Peyer's patch (tissue), 4 donors: Measurements from ENCODE around the gene PGM2.

Experiments used
- POLR2A ChIP-seq, 2 donors: fragments of 450-650 bp; IDR thresholded peaks; one replicate each; pipeline ENCODE4 v1.5.1; 2017; ENCODE audit warnings: antibody characterized with exemption in 2 of 2, mild to moderate bottlenecking in 2 of 2, moderate library complexity in 2 of 2
- TF ChIP-seq, protein P1 (sequence below), 6 experiments: fragments of 450-650 bp in 4 of 6; fragments of 200-600 bp in 2 of 6; sonication (generic) in 1 of 6; IDR thresholded peaks; one replicate each; pipeline ENCODE4 v1.5.1; 2017 to 2019; ENCODE audit warnings: antibody characterized with exemption in 6 of 6, mild to moderate bottlenecking in 3 of 6, moderate library complexity in 1 of 6

DNA sequence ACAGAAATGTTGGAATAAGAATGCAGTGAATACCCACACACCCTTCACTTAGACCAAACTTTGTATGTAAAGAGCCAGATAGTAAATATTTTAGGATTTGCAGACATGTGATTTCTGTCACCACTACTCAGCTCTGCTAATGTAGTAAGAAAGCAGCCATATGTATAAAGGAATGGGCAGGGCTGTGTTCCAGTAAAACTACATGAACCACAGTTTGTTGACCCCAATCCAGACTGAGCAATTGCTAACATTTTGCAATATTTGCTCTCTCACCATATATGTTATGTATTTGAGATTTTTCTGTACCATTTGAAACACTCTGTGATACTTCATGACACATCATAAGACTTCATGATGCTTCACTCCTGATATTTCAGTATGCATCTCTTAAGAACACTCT lies 32.4 kb downstream of the PGM2 start:
- TF ChIP-seq, protein P1, sequence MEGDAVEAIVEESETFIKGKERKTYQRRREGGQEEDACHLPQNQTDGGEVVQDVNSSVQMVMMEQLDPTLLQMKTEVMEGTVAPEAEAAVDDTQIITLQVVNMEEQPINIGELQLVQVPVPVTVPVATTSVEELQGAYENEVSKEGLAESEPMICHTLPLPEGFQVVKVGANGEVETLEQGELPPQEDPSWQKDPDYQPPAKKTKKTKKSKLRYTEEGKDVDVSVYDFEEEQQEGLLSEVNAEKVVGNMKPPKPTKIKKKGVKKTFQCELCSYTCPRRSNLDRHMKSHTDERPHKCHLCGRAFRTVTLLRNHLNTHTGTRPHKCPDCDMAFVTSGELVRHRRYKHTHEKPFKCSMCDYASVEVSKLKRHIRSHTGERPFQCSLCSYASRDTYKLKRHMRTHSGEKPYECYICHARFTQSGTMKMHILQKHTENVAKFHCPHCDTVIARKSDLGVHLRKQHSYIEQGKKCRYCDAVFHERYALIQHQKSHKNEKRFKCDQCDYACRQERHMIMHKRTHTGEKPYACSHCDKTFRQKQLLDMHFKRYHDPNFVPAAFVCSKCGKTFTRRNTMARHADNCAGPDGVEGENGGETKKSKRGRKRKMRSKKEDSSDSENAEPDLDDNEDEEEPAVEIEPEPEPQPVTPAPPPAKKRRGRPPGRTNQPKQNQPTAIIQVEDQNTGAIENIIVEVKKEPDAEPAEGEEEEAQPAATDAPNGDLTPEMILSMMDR (IDR thresholded peaks at IDR 0.05) = no peak
- TF ChIP-seq POLR2A (IDR thresholded peaks at IDR 0.05) = no peak
